ENCODE measurements around the gene MBNL2. TPM values are rescaled to one million over a fixed set of nuclear protein-coding genes. Genes with fewer than 3 reads are reported as not detected.

Gene MBNL2
- total RNA-seq, 1 donor from 2014 or later: 12.4 TPM

DNA sequence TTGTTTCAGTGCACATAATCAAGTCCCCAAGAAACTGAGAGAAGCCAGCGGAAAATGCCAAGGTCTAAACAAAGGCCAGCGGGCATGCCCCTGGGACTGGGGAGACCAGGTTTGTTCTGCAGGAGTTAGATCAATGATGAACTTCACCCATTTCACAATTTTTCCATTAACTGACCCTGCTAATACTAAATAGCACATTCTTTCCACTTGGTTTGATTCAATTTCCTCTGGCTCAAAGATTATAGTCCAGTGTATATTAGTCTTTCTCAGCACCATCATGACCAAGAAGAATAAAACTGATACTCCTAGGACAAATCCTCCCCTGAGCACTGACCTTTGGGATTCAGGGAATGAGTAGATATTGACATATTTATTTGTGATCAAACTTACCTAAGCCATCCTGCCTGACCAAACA, 66.4 kb downstream of the MBNL2 start:
- H3K4me3 Mint-ChIP-seq (ENCODE audit: unreplicated experiment): no peak overlapping the region
- H3K9me3 Mint-ChIP-seq (ENCODE audit: unreplicated experiment): peaks cover 9% of the 10 kb centered on the region
- TF ChIP-seq, protein P1, sequence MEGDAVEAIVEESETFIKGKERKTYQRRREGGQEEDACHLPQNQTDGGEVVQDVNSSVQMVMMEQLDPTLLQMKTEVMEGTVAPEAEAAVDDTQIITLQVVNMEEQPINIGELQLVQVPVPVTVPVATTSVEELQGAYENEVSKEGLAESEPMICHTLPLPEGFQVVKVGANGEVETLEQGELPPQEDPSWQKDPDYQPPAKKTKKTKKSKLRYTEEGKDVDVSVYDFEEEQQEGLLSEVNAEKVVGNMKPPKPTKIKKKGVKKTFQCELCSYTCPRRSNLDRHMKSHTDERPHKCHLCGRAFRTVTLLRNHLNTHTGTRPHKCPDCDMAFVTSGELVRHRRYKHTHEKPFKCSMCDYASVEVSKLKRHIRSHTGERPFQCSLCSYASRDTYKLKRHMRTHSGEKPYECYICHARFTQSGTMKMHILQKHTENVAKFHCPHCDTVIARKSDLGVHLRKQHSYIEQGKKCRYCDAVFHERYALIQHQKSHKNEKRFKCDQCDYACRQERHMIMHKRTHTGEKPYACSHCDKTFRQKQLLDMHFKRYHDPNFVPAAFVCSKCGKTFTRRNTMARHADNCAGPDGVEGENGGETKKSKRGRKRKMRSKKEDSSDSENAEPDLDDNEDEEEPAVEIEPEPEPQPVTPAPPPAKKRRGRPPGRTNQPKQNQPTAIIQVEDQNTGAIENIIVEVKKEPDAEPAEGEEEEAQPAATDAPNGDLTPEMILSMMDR (IDR thresholded peaks at IDR 0.05; ENCODE audit: partially characterized antibody, unreplicated experiment): no peak
- no peak overlapping the region for H3K27ac Mint-ChIP-seq (ENCODE audit: unreplicated experiment)
- peaks cover 5% of the 10 kb centered on the region for H3K36me3 Mint-ChIP-seq (ENCODE audit: unreplicated experiment)
- no peak for DNase-seq
- no peaks in the 10 kb centered on the region for H3K27me3 Mint-ChIP-seq (ENCODE audit: unreplicated experiment)
- H3K4me1 Mint-ChIP-seq (ENCODE audit: low read depth, unreplicated experiment): peaks cover 20% of the 10 kb centered on the region

DNA sequence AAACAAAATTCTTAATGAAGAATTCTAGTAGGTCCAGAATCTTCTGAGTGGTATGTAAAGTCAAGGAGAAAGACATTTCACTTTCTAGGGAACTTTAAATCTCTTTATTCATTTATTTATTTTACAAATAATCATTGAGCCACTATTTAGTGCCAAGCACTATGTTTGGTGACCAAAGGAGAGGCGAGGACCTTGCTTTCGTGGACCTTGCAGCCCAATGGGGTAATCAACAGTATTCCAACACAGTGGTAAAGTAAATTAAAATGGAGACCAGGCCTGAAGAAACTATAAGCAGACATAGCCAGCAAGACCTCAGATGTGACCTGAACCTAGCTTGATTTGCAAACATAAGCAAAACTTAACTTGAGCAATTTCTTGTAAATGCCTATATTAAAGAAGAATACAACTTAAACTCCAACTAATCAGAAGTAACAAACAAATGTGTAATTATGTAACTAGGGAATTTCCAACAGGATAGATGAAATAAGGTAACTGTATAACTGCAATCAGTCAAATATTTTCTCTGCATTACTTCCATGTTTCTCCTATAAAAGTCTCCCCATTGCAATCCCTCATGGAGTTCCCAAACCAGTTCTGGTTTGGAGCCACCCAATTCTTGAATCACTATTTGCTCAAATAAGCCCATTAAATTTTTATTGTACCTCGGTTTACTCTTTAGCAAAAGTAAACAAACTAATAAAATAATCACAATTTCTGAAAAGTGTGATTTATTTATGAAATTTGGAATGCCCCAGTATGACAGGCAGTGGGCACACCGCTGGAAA, 67.6 kb downstream of the MBNL2 start:
- Mint-ChIP-seq H3K4me1 (ENCODE audit: low read depth, unreplicated experiment) (peaks cover 25% of the 10 kb centered on the region), H3K4me3 (ENCODE audit: unreplicated experiment) (no peak overlapping the region), H3K36me3 (ENCODE audit: unreplicated experiment) (peaks cover 5% of the 10 kb centered on the region), H3K9me3 (ENCODE audit: unreplicated experiment) (peaks cover 9% of the 10 kb centered on the region), H3K27ac (ENCODE audit: unreplicated experiment) (no peak overlapping the region), H3K27me3 (ENCODE audit: unreplicated experiment) (no peaks in the 10 kb centered on the region)
- TF ChIP-seq, protein P1 (IDR thresholded peaks at IDR 0.05; ENCODE audit: partially characterized antibody, unreplicated experiment): no peak
- DNase-seq: no peak

DNA sequence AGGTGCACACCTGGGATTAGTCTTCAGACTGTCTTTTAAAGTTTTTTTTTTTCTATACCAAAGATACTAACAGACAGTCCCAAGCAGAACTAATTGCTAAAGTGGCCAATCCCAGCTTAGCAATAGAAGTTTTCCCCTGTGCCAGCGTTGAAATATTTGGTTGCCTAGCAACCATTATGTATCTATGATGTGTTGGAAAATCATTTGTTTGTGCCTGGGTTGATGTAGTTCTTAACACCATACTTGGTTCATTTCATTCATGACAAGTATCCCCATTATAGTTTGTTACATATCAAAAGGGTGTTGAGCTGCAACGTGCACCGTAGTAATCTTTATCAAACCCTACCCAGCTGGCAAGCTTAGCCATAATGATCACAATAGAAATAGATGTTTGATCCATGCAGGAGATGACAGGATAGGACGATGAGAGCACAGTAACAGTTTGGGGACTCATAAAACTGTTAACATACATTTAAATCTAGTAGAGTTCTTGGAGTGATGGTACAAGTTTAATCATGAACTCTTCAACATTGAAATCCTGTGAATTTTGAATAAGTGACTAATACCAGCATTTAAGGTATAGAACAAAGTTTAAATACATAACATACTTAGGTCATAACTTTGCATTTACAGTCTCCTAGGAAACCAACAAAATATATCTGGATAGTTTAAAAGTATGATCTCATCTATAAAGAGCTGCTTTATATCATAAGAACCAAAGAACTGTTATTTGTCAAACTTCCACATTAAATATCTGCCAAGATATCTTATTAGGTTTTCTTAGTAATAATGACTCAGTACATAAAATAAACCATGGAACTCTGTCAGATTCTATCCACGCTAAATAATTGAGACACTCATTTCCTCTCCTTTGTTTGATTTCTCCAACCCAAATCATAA, 73.4 kb downstream of the MBNL2 start:
- H3K27me3 Mint-ChIP-seq (ENCODE audit: unreplicated experiment): no peaks in the 10 kb centered on the region
- TF ChIP-seq, protein P1 (IDR thresholded peaks at IDR 0.05; ENCODE audit: partially characterized antibody, unreplicated experiment): no peak
- peaks cover 7% of the 10 kb centered on the region for H3K9me3 Mint-ChIP-seq (ENCODE audit: unreplicated experiment)
- no peak for DNase-seq
- H3K27ac Mint-ChIP-seq (ENCODE audit: unreplicated experiment): no peak overlapping the region
- peaks cover 31% of the 10 kb centered on the region for H3K4me1 Mint-ChIP-seq (ENCODE audit: low read depth, unreplicated experiment)
- H3K36me3 Mint-ChIP-seq (ENCODE audit: unreplicated experiment): peaks cover 4% of the 10 kb centered on the region
- no peak overlapping the region for H3K4me3 Mint-ChIP-seq (ENCODE audit: unreplicated experiment)

DNA sequence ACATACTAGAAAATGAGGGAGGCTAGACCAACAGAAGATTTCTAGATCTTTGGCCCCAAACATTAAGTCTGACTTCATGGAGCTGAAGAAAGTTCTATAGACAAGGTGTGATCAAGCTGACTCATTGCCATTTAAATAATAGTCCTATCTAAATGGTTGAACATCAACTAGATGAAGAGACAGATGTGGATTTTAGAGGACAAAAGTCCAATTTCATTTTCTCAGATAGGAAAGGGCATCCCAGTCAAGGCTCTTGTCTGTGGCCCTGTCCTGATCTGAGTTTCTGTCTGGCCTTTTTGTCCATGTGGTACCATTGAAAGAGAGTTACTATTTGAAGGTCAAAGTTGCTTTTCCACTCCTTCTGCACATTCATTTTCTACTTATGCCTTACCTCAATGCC, 74.6 kb downstream of the MBNL2 start:
- Mint-ChIP-seq H3K27me3 (ENCODE audit: unreplicated experiment) (no peaks in the 10 kb centered on the region), H3K9me3 (ENCODE audit: unreplicated experiment) (peaks cover 3% of the 10 kb centered on the region), H3K36me3 (ENCODE audit: unreplicated experiment) (no peaks in the 10 kb centered on the region), H3K27ac (ENCODE audit: unreplicated experiment) (no peak overlapping the region), H3K4me1 (ENCODE audit: low read depth, unreplicated experiment) (peaks cover 30% of the 10 kb centered on the region), H3K4me3 (ENCODE audit: unreplicated experiment) (no peak overlapping the region)
- DNase-seq: no peak
- TF ChIP-seq, protein P1 (IDR thresholded peaks at IDR 0.05; ENCODE audit: partially characterized antibody, unreplicated experiment): no peak
